ENCODE measurements around the gene AGFG2. TPM values are rescaled to one million over a fixed set of nuclear protein-coding genes. Genes with fewer than 3 reads are reported as not detected.

AGFG2 gene
- total RNA-seq, 1 donor from 2014 or later, result 28.0 TPM

GRCh38 chr7:100572281-100572948 lies 33.4 kb downstream of the AGFG2 start:
- DNase-seq (ENCODE audit: low spot score), result no peak

- no peak for DNase-seq (ENCODE audit: low spot score)
Observed at GRCh38 chr7:100572949-100573675, 34.1 kb downstream of the AGFG2 start.

- DNase-seq (ENCODE audit: low spot score), result no peak
Observed at GRCh38 chr7:100573691-100574361, 34.8 kb downstream of the AGFG2 start, which contains the start of gene SAP25. TSS of gene SAP25 (minus strand) at chr7:100573900. CDS start at chr7:100573742, 158 bp downstream.

- DNase-seq (ENCODE audit: low spot score), result no peak
Observed at GRCh38 chr7:100574362-100575205, 35.6 kb downstream of the AGFG2 start.

- no peak for DNase-seq (ENCODE audit: low spot score)
Observed at GRCh38 chr7:100575206-100575631, 36.2 kb downstream of the AGFG2 start.

GRCh38 chr7:100575746-100576383 lies 36.9 kb downstream of the AGFG2 start:
- DNase-seq (ENCODE audit: low spot score), result no peak

GRCh38 chr7:100576384-100576993 lies 37.5 kb downstream of the AGFG2 start:
- no peak for DNase-seq (ENCODE audit: low spot score)

- DNase-seq (ENCODE audit: low spot score), result no peak
Observed at GRCh38 chr7:100577103-100577502, 38.1 kb downstream of the AGFG2 start.

GRCh38 chr7:100577507-100577906 lies 38.5 kb downstream of the AGFG2 start:
- DNase-seq (ENCODE audit: low spot score), result no peak

GRCh38 chr7:100578246-100579183 lies 39.5 kb downstream of the AGFG2 start:
- no peak for DNase-seq (ENCODE audit: low spot score)

- DNase-seq (ENCODE audit: low spot score), result no peak
Observed at GRCh38 chr7:100580466-100581283, 41.7 kb downstream of the AGFG2 start.

GRCh38 chr7:100582041-100582579 lies 43.1 kb downstream of the AGFG2 start:
- DNase-seq (ENCODE audit: low spot score), result peak; percentile 79

- DNase-seq (ENCODE audit: low spot score), result no peak
Observed at GRCh38 chr7:100582650-100583049, 43.6 kb downstream of the AGFG2 start.

- no peak for DNase-seq (ENCODE audit: low spot score)
Observed at GRCh38 chr7:100583132-100584053, 44.4 kb downstream of the AGFG2 start.

GRCh38 chr7:100584054-100584682 lies 45.2 kb downstream of the AGFG2 start:
- no peak for DNase-seq (ENCODE audit: low spot score)

GRCh38 chr7:100584683-100585510 lies 45.9 kb downstream of the AGFG2 start:
- DNase-seq (ENCODE audit: low spot score), result no peak
